PFSK-1 (cell line): ENCODE measurements around the gene HHATL.

Source experiments
- POLR2AphosphoS5 ChIP-seq: IDR thresholded peaks from 2 replicates; pipeline ENCODE4 v1.6.1; 2012; ENCODE audit warnings: low read depth, mild to moderate bottlenecking, control low read depth, low read length, moderate library complexity
- SIN3A ChIP-seq: IDR thresholded peaks from 2 replicates; pipeline ENCODE4 v1.6.1; 2012; ENCODE audit warnings: mild to moderate bottlenecking, low read length, moderate library complexity, borderline replicate concordance; ENCODE audit not compliant: insufficient read depth
- TAF1 ChIP-seq: IDR thresholded peaks from 2 replicates; pipeline ENCODE4 v1.6.1; 2012; ENCODE audit warnings: low read length, control low read depth, borderline replicate concordance; ENCODE audit not compliant: insufficient read depth
- TF ChIP-seq, protein P1 (sequence below), 2 experiments: IDR thresholded peaks; 2 replicates each; pipeline versions ENCODE4 v1.6.1 to v1.8.0; 2011 to 2012; ENCODE audit warnings: low read depth in 2 of 2, low read length in 2 of 2, control low read depth in 1 of 2, inconsistent platforms in 1 of 2, mild to moderate bottlenecking in 1 of 2, moderate library complexity in 1 of 2; ENCODE audit not compliant: insufficient read depth in 1 of 2

DNA sequence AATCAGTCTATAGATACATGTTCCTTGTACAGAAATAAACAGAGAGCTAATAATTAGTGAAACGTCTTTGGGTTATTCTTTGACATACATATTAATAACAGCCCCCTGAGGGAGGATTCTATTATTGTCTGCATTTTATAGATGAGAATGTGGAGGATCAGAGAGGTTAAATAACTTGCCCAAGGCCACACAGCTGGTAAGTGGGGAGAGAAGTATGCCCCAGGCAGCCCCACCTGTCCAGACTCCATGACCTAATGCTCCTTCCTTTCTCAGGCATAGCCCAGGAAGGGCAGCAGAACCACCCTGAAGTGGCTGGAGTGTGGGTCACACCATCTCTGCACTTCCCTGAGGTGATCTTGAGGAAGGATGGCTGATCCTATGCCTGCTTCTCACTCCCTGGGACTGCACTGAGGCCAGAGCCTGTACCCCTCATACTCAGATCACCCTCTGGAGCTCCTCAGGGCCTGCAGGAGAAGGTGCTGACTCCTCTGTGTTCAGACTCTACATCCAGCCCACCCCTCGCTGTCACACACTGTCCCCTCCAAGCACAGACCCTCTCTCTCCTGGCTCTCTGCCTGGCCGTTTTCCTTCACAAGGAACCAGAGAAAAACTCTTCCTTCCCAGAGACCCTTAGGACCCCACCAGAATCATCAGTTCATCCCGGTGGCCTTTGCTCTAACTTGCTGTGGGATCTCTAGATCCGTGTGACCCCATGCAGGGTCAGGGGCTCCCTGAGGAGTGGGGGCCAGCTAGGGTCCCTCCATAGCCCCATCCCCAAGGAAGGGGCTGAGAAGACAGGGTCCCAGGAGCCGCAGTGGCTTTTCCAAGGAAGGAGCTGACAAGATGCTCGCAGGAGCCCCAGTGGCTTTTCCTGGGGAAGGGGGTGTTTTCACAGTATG lies 4.4 kb upstream of the HHATL start:
- TF ChIP-seq TAF1 (no peak), POLR2AphosphoS5 (no peak), SIN3A (no peak)
- TF ChIP-seq, protein P1, sequence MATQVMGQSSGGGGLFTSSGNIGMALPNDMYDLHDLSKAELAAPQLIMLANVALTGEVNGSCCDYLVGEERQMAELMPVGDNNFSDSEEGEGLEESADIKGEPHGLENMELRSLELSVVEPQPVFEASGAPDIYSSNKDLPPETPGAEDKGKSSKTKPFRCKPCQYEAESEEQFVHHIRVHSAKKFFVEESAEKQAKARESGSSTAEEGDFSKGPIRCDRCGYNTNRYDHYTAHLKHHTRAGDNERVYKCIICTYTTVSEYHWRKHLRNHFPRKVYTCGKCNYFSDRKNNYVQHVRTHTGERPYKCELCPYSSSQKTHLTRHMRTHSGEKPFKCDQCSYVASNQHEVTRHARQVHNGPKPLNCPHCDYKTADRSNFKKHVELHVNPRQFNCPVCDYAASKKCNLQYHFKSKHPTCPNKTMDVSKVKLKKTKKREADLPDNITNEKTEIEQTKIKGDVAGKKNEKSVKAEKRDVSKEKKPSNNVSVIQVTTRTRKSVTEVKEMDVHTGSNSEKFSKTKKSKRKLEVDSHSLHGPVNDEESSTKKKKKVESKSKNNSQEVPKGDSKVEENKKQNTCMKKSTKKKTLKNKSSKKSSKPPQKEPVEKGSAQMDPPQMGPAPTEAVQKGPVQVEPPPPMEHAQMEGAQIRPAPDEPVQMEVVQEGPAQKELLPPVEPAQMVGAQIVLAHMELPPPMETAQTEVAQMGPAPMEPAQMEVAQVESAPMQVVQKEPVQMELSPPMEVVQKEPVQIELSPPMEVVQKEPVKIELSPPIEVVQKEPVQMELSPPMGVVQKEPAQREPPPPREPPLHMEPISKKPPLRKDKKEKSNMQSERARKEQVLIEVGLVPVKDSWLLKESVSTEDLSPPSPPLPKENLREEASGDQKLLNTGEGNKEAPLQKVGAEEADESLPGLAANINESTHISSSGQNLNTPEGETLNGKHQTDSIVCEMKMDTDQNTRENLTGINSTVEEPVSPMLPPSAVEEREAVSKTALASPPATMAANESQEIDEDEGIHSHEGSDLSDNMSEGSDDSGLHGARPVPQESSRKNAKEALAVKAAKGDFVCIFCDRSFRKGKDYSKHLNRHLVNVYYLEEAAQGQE (IDR thresholded peaks at IDR 0.05; ENCODE audit: insufficient read depth in 1 of 2, low read depth in 2 of 2, low read length in 2 of 2): no peak
